ENCODE measurements around the gene NOTUM. TPM values are rescaled to one million over a fixed set of nuclear protein-coding genes. Genes with fewer than 3 reads are reported as not detected.

The NOTUM gene
- total and polyA plus RNA-seq, 10 of the 15 experiments (the other 5 are each of a cell fraction or from before 2014, with no cell fraction given), result 0.04 to 0.13 TPM; not detected in 8

DNA sequence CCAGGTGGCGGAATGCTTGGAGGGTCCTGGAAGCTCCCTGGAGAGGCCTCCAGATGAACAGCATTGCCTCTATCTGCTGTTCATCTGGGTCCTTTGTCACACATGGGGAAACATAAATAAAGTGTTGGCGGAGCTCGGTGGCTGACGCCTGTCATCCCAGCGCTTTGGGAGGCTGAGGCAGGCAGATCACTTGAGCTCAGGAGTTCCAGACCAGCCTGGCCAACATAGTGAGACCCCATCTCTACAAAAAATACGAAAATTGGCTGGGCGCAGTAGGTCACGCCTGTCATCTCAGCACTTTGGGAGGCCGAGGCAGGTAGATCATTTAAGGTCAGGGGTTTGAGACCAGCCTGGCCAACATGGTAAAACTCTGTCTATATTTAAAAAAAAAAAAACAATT is 16.1 kb downstream of the NOTUM start:
- DNase-seq (ENCODE audit: low read depth, low spot score) (no peak), ATAC-seq (no peak), FAIRE-seq (no peak)
- SMC1A ChIA-PET (ENCODE audit: uncharacterized antibody, unreplicated experiment), result no interaction called here
- POLR2A ChIA-PET, result interaction anchor here (1.2 kb wide), 1 partner anchor 24 kb away, joined by 3 read pairs; no protein-coding TSS in a partner anchor
- BruUV-seq (replicated peaks), result no TSS peak
- 71% methylated on average over 9 of the region's 9 CpGs for WGBS (ENCODE audit: insufficient coverage, insufficient replicate concordance, low lambda C conversion rate, missing lambda C conversion rate)
- H4K20me1 ChIP-seq (ENCODE audit: control insufficient read depth, insufficient read depth), result no peaks in the 10 kb centered on the region
- no peak overlapping the region for H2AFZ ChIP-seq (ENCODE audit: control insufficient read depth, low read depth, low read length)
- intact Hi-C loops (cut with micrococcal nuclease; ENCODE audit: unreplicated experiment) (no loop called here), in situ Hi-C loops (cut with MboI) (no loop called here)
- no peak overlapping the region for H3K4me2 ChIP-seq (ENCODE audit: control insufficient read depth, insufficient read depth)
- CTCF ChIA-PET, result interaction anchor here (0.7 to 1.6 kb wide), 2 partner anchors 10 to 75 kb away, joined by 3 to 4 read pairs; no protein-coding TSS in a partner anchor
- H3K9me3 ChIP-seq (replicated peaks; ENCODE audit: control insufficient read depth, insufficient read depth, low read length), result no peaks in the 10 kb centered on the region
- H3K4me1 ChIP-seq (ENCODE audit: control insufficient read depth, insufficient read depth, low read length), result no peaks in the 10 kb centered on the region
- no peak overlapping the region for H3K4me3 ChIP-seq
- RAD21 ChIA-PET (ENCODE audit: unreplicated experiment), result no interaction called here
- H3K27ac ChIP-seq (ENCODE audit: control insufficient read depth, insufficient read depth), result no peak overlapping the region
- H3K79me2 ChIP-seq (ENCODE audit: control insufficient read depth, insufficient read depth, low read length), result no peaks in the 10 kb centered on the region
- H3K36me3 ChIP-seq (ENCODE audit: control insufficient read depth in 2 of 2, insufficient read depth in 2 of 2, low read length in 1 of 2), result no peaks in the 10 kb centered on the region
- H3K27me3 ChIP-seq (replicated peaks in 1 of 2; ENCODE audit: control insufficient read depth in 2 of 2, insufficient read depth in 2 of 2, low read length in 1 of 2), result no peaks in the 10 kb centered on the region
- TF ChIP-seq GATAD2B (conservative IDR thresholded peaks at IDR 0.05; ENCODE audit: low read depth), result no peak
- TF ChIP-seq MEF2A (IDR thresholded peaks at IDR 0.05; ENCODE audit: insufficient read depth, low read depth, low read length), result no peak
- TF ChIP-seq, protein P1, sequence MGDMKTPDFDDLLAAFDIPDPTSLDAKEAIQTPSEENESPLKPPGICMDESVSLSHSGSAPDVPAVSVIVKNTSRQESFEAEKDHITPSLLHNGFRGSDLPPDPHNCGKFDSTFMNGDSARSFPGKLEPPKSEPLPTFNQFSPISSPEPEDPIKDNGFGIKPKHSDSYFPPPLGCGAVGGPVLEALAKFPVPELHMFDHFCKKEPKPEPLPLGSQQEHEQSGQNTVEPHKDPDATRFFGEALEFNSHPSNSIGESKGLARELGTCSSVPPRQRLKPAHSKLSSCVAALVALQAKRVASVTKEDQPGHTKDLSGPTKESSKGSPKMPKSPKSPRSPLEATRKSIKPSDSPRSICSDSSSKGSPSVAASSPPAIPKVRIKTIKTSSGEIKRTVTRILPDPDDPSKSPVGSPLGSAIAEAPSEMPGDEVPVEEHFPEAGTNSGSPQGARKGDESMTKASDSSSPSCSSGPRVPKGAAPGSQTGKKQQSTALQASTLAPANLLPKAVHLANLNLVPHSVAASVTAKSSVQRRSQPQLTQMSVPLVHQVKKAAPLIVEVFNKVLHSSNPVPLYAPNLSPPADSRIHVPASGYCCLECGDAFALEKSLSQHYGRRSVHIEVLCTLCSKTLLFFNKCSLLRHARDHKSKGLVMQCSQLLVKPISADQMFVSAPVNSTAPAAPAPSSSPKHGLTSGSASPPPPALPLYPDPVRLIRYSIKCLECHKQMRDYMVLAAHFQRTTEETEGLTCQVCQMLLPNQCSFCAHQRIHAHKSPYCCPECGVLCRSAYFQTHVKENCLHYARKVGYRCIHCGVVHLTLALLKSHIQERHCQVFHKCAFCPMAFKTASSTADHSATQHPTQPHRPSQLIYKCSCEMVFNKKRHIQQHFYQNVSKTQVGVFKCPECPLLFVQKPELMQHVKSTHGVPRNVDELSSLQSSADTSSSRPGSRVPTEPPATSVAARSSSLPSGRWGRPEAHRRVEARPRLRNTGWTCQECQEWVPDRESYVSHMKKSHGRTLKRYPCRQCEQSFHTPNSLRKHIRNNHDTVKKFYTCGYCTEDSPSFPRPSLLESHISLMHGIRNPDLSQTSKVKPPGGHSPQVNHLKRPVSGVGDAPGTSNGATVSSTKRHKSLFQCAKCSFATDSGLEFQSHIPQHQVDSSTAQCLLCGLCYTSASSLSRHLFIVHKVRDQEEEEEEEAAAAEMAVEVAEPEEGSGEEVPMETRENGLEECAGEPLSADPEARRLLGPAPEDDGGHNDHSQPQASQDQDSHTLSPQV (IDR thresholded peaks at IDR 0.05), result no peak
- no peak for TF ChIP-seq NFYA (IDR thresholded peaks at IDR 0.05; ENCODE audit: borderline replicate concordance, low read depth, low read length)
- TF ChIP-seq YBX1 (IDR thresholded peaks at IDR 0.05), result no peak
- no peak for TF ChIP-seq HDGF (IDR thresholded peaks at IDR 0.05)
- TF ChIP-seq JUND (IDR thresholded peaks at IDR 0.05; ENCODE audit: low read depth, low read length), result no peak
- no peak for TF ChIP-seq SIX5 (IDR thresholded peaks at IDR 0.05; ENCODE audit: low read depth, low read length, severe bottlenecking)
- TF ChIP-seq, protein P2, sequence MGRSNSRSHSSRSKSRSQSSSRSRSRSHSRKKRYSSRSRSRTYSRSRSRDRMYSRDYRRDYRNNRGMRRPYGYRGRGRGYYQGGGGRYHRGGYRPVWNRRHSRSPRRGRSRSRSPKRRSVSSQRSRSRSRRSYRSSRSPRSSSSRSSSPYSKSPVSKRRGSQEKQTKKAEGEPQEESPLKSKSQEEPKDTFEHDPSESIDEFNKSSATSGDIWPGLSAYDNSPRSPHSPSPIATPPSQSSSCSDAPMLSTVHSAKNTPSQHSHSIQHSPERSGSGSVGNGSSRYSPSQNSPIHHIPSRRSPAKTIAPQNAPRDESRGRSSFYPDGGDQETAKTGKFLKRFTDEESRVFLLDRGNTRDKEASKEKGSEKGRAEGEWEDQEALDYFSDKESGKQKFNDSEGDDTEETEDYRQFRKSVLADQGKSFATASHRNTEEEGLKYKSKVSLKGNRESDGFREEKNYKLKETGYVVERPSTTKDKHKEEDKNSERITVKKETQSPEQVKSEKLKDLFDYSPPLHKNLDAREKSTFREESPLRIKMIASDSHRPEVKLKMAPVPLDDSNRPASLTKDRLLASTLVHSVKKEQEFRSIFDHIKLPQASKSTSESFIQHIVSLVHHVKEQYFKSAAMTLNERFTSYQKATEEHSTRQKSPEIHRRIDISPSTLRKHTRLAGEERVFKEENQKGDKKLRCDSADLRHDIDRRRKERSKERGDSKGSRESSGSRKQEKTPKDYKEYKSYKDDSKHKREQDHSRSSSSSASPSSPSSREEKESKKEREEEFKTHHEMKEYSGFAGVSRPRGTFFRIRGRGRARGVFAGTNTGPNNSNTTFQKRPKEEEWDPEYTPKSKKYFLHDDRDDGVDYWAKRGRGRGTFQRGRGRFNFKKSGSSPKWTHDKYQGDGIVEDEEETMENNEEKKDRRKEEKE (IDR thresholded peaks at IDR 0.05), result no peak
- TF ChIP-seq CBX3 (IDR thresholded peaks at IDR 0.05; ENCODE audit: borderline replicate concordance, low read depth), result no peak
- TF ChIP-seq CHD1 (IDR thresholded peaks at IDR 0.05; ENCODE audit: low read depth, low read length), result no peak
- TF ChIP-seq MTA2 (IDR thresholded peaks at IDR 0.05; ENCODE audit: low read depth), result no peak
- TF ChIP-seq MYB (IDR thresholded peaks at IDR 0.05; ENCODE audit: borderline replicate concordance, low read depth, low read length), result no peak
- no peak overlapping the region for H3K9ac ChIP-seq (ENCODE audit: control insufficient read depth, insufficient read depth, low read length)
